Pancreas (tissue), 10 donors: Measurements from ENCODE around the gene CPED1. TPM values are rescaled to one million over a fixed set of nuclear protein-coding genes. Genes with fewer than 3 reads are reported as not detected.

ENCODE experiments used
- ATAC-seq, 4 donors: fragments of 200-7000 bp; cut with Tn5 transposase; one replicate each; pipeline versions ENCODE4 v1.8.0 to v1.9.1; 2020; ENCODE audit warnings: mild to moderate bottlenecking in 4 of 4, moderate library complexity in 4 of 4
- DNase-seq, 6 donors: peaks; one replicate each; pipeline ENCODE4 v3.0.0-alpha.2; 2020
- FAIRE-seq: peaks from 2 replicates; lab custom pipeline; 2012; peaks lifted over from hg19 to GRCh38; lab: Jason Lieb, UNC
- H3K27ac ChIP-seq, 4 donors: fragments of 200-600 bp; sonication (generic); 1 replicate in 3 of 4; 2 replicates in 1 of 4; pipeline versions ENCODE4 v1.5.0 to v1.8.0; 2020
- H3K27me3 ChIP-seq, 4 donors: fragments of 200-600 bp; one replicate each; pipeline ENCODE4 v1.8.0; 2021
- H3K36me3 ChIP-seq, 3 donors: fragments of 200-600 bp; sonication (generic) in 1 of 3; one replicate each; pipeline versions ENCODE4 v1.5.0 to v1.8.0; 2020 to 2021
- H3K4me1 ChIP-seq, 3 donors: fragments of 200-600 bp; one replicate each; pipeline ENCODE4 v1.8.0; 2021
- H3K4me3 ChIP-seq, 4 donors: fragments of 200-600 bp; sonication (generic) in 2 of 4; one replicate each; pipeline versions ENCODE4 v1.5.0 to v1.8.0; 2020 to 2021
- H3K9me3 ChIP-seq, 4 donors: fragments of 200-600 bp; one replicate each; pipeline ENCODE4 v1.8.0; 2021
- CTCF ChIP-seq, 4 donors: fragments of 200-600 bp; sonication (generic) in 3 of 4; IDR thresholded peaks; one replicate each; pipeline versions ENCODE4 v1.5.0 to v1.8.0; 2021; ENCODE audit warnings: antibody characterized with exemption in 4 of 4
- WGBS, 2 donors: extraction: QIAGEN DNeasy Blood & Tissue Kit; methylation state at CpG; one replicate each; pipeline ENCODE4 v1.1.7; 2013; 5-methylcytosine and 5-hydroxymethylcytosine counted together
- intact Hi-C, 3 donors: fragments of 100-400 bp; cut with DNase I; formaldehyde crosslinking; loops; one replicate each; pipeline versions ENCODE4 v1.11.1 to v1.14.2; 2022
- polyA plus RNA-seq, 2 donors: library from polyadenylated mRNA; stranded (reverse); fragments of 200-250 nt; gene quantifications; one replicate each; pipeline ENCODE4 v1.2.3, GENCODE V29; 2013
- total RNA-seq, 6 donors: library from RNA; stranded (reverse); fragmentation: NEBNext Ultra II Directional in 4 of 6; extraction: Animal tissue kit (Norgen Biotek cat#: 25700) in 4 of 6; gene quantifications; one replicate each; pipeline versions ENCODE4 v1.2.1 to v1.2.4, GENCODE V29; 2021 to 2023
- donor health status: healthy with polysubstance abuse.
- donor health status: DM: no; HTN: no; CAD: no; lungs with moderate emphysema.
- donor health status: DM: no; HTN: no; CAD: no.
- donor health status: control.
- donor health status: control.
- donor health status: Bipolar disorder and iron deficiency.
- donor health status: DM: yes; HTN: yes; CAD: no.
- donor health status: DM: no; HTN: no; CAD: no.
- donor health status: DM: no; HTN: no; CAD: no.
- donor health status: DM: yes; HTN: yes; CAD: no.

Gene CPED1
- total and polyA plus RNA-seq, 8 donors, result 0.57 to 6.1 (median 1.3) TPM

GRCh38 chr7:121186746-121187145 is 198.2 kb downstream of the CPED1 start:
- Histone ChIP-seq H3K9me3 (no peaks in the 10 kb centered on the region), H3K27me3 (no peaks in the 10 kb centered on the region), H3K27ac (no peak overlapping the region), H3K4me1 (no peaks in the 10 kb centered on the region), H3K36me3 (no peaks in the 10 kb centered on the region), H3K4me3 (no peak overlapping the region)
- DNase-seq (no peak), FAIRE-seq (no peak), ATAC-seq (no peak)
- TF ChIP-seq CTCF (IDR thresholded peaks at IDR 0.05), result no peak
- WGBS, 2 donors, result 94 to 100% methylated on average over 1 of the region's 1 CpG
- intact Hi-C loops, result no loop called here

GRCh38 chr7:121187222-121187621 is 198.7 kb downstream of the CPED1 start:
- Histone ChIP-seq H3K4me1 (no peaks in the 10 kb centered on the region), H3K27ac (no peak overlapping the region), H3K27me3 (no peaks in the 10 kb centered on the region), H3K36me3 (no peaks in the 10 kb centered on the region), H3K4me3 (no peak overlapping the region), H3K9me3 (no peaks in the 10 kb centered on the region)
- ATAC-seq (no peak), FAIRE-seq (no peak), DNase-seq (no peak)
- TF ChIP-seq CTCF (IDR thresholded peaks at IDR 0.05), result no peak
- intact Hi-C loops, result no loop called here
- 87 to 89% methylated on average over 3 of the region's 3 CpGs for WGBS, 2 donors

- H3K9me3 ChIP-seq, result no peaks in the 10 kb centered on the region
- no peak for ATAC-seq
- H3K36me3 ChIP-seq, result no peaks in the 10 kb centered on the region
- FAIRE-seq, result peak; percentile 5
- no peak for TF ChIP-seq CTCF (IDR thresholded peaks at IDR 0.05)
- H3K4me1 ChIP-seq, result no peaks in the 10 kb centered on the region
- DNase-seq, result no peak
- no peak overlapping the region for H3K4me3 ChIP-seq
- no peak overlapping the region for H3K27ac ChIP-seq
- intact Hi-C loops, result no loop called here
- H3K27me3 ChIP-seq, result no peaks in the 10 kb centered on the region
These were observed 199.2 kb downstream of the CPED1 start for GRCh38 chr7:121187676-121188075.

GRCh38 chr7:121192834-121193233 is 204.3 kb downstream of the CPED1 start:
- intact Hi-C loops, result no loop called here
- H3K27me3 ChIP-seq, result no peaks in the 10 kb centered on the region
- DNase-seq (no peak), FAIRE-seq (no peak), ATAC-seq (no peak)
- no peak overlapping the region for H3K27ac ChIP-seq
- H3K4me1 ChIP-seq, result no peaks in the 10 kb centered on the region
- no peak for TF ChIP-seq CTCF (IDR thresholded peaks at IDR 0.05)
- no peak overlapping the region for H3K4me3 ChIP-seq
- WGBS, 2 donors, result 85 to 92% methylated on average over 3 of the region's 3 CpGs
- no peaks in the 10 kb centered on the region for H3K36me3 ChIP-seq
- no peaks in the 10 kb centered on the region for H3K9me3 ChIP-seq

GRCh38 chr7:121195010-121195409 is 206.5 kb downstream of the CPED1 start:
- intact Hi-C loops, result no loop called here
- no peaks in the 10 kb centered on the region for H3K4me1 ChIP-seq
- no peak for TF ChIP-seq CTCF (IDR thresholded peaks at IDR 0.05)
- H3K27me3 ChIP-seq, result no peaks in the 10 kb centered on the region
- H3K27ac ChIP-seq, result no peak overlapping the region
- no peak for FAIRE-seq
- DNase-seq, result no peak
- H3K9me3 ChIP-seq, result no peaks in the 10 kb centered on the region
- no peak for ATAC-seq
- no peaks in the 10 kb centered on the region for H3K36me3 ChIP-seq
- no peak overlapping the region for H3K4me3 ChIP-seq
